Activated CD4-positive, alpha-beta T cell treated with anti-CD3 and anti-CD28 coated beads, Interleukin-2, amount 50 U/mL, for 16 hours (primary cell): ENCODE measurements around the gene WWP2.
A peak's percentile ranks its signal among the peaks of the same experiment; 100 is the strongest.

Experiments
- DNase-seq: peaks from one replicate; pipeline ENCODE4 v3.0.0-alpha.2; 2020

Gene WWP2

GRCh38 chr16:69860233-69861231 is 98.4 kb downstream of the WWP2 start:
- no peak for DNase-seq

GRCh38 chr16:69861292-69862030 is 99.3 kb downstream of the WWP2 start:
- DNase-seq, result no peak

- no peak for DNase-seq
Observed at GRCh38 chr16:69863401-69864281, 101.5 kb downstream of the WWP2 start.

DNA sequence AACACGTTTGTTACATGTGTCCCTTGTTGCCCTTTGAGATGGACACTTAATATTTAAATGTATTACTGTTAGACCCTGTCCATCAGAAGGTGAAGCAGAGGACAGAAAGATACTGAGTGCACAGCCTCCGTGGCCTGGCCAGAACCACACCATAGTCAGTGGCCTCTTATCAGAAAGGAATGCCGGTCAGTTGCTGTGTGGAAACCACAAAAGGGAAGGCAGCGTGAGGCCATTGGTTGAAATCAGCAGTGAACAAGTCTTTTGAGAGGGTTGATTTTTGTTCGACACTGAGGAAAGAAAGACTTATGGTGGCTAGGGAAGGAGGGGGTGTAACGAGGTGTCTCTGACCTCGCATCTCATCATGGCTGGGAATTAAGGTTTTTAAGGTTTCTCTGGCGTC is 103.6 kb downstream of the WWP2 start:
- DNase-seq, result no peak

- no peak for DNase-seq
Observed at GRCh38 chr16:69867784-69868560, 105.8 kb downstream of the WWP2 start.

- DNase-seq, result no peak
Observed at GRCh38 chr16:69870761-69871160, 108.6 kb downstream of the WWP2 start.

DNA sequence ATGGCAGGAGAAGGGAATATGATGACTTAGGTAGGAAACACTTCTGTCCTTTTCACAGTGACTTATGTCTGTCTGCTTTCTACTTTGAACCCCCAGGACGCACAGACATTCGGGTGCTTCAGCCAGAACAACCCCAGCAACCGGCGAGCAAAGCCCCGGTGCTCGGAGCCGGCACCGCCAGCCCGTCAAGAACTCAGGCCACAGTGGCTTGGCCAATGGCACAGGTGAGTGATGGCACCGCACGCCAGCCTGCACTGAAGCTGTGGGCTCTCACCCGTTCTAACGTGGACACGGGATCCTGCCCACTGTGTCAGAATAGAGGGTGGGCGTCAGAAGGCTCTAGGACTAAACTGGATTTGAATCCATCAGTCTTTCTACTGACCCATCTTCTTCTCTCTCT is 109.6 kb downstream of the WWP2 start:
- DNase-seq, result no peak

- no peak for DNase-seq
Observed at GRCh38 chr16:69872888-69873287, 110.8 kb downstream of the WWP2 start.

DNA sequence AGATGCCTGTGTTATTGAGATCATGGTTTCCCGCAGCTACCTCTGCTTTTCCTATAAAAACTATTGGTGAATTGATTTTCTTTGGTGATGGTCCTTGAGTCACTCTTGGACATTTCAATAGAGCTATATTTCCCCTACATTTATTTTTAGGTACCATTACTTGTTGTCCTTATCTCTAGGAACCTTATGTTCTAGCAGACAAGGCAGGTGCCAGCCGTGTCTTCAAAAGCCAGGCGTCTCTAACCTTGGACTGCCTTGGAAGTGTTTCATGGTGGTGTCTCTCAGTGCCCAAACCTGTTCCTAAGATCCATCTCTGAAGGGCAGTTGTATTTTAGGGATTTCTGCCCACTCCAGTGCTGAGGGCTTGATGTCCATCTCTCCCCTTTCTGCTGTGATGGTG is 111.7 kb downstream of the WWP2 start:
- DNase-seq, result no peak

DNA sequence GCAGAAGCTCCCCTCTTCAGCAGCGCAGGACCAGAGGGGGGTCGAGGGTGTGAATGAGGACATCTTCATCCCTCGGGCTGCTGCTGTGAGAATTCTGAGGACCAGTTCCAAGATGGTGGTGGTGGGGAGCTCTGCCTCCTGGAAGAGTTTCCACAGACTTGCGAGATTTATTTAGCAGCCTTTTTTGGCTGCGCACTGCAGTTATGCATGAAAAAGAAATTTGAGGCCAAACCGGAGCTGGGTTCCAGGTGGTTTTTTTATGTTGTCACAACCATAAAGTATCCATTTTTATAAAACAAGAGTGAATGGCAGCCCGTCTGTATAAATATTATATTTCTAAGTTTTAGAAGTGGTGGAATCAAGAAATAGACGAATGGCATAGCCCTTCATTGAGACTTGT is 112.1 kb downstream of the WWP2 start:
- DNase-seq, result no peak

GRCh38 chr16:69880640-69881133 is 118.6 kb downstream of the WWP2 start:
- no peak for DNase-seq

DNA sequence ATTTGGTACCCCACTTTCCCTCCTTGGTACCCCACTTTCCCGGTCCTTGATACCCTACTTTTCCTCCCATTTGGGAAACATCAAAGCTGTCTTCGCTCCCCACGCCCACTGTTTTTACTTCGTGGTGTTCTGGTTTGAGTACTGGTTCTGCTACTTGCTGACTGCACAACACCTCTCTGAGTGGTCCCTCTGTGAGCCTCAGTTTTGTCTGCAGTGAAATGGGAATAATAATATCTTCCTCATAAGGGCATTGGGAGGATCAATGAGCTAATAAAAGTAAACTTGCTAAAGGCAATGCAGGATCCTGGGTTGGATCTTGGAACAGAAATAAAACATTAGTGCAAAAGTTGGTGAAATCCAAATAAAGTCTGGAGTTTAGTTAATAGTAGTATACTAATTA is 119.0 kb downstream of the WWP2 start:
- DNase-seq, result no peak

DNA sequence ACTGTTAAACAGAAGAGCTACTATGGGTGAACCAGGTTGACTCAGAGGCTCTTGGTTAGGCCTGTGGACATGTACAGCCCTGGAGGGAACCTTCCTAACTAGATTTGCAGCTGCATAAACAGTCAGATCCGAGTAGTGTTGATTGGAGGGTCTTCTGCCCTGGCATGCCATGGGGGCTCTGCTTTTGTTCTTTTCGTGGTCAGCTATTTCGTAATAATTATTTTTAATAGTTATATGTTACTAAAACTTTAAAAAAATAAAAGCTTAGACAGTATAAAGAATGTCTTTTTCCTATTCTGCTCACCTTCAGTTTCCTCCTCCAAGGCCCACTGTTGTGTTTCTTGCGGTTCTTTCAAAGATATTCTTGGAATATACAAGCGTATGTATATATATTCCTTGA is 121.6 kb downstream of the WWP2 start:
- no peak for DNase-seq

- no peak for DNase-seq
Observed at GRCh38 chr16:69885722-69886121, 123.6 kb downstream of the WWP2 start.

GRCh38 chr16:69886726-69887125 is 124.6 kb downstream of the WWP2 start:
- no peak for DNase-seq

DNA sequence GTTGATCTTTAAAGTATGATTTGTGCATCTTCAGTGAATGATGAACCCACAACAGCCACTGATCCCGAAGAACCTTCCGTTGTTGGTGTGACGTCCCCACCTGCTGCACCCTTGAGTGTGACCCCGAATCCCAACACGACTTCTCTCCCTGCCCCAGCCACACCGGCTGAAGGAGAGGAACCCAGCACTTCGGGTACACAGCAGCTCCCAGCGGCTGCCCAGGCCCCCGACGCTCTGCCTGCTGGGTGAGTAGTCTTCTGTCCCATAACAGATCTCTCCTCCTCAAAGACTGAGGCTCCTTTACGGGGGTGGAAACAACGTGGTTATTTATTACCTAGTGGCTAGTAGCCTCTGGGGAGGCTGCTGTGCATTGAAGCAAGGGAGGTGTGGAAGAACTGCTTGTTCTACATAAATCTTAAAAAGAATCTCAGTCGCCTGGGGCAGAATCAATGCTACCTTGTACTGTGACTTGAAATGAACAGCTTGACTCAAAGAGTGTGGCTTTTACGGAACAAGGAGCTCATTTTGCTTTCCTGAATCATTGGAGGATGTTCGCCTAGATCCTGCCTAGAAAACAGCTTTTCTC is 126.0 kb downstream of the WWP2 start:
- DNase-seq, result no peak

DNA sequence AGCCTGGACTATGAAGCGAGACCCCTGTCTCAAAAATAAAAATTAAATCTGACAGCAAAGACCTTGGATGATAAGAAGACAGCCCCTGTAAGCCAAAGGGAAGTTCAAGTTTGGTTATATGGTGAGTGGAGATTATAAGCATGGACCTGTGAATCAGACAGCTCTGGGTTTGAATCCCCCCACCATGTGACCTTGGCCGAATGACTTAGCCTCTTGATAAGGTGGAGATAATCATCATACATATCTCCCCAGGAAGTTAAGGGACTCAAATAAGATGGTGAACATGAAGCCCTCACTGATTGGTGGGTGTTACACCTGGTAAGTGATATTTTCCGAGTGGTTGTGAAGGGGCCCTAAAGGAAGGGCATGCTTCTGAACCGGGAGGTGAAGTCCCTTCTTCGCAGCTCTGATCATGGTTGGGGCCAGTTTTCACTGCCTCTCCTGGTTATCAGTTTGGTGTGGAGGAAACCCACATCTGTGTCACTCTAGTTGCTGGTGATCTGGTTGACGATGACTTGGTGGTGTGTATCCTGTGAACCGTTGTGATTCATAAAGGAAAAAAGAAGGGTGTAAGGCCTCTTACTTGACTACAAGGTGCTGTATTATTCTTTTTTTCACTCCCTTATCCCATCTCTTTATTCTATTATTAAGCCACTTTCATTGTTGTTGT is 127.3 kb downstream of the WWP2 start:
- peak; percentile 13 for DNase-seq

GRCh38 chr16:69890114-69890891 is 128.2 kb downstream of the WWP2 start:
- no peak for DNase-seq

GRCh38 chr16:69890892-69891282 is 128.8 kb downstream of the WWP2 start:
- no peak for DNase-seq

DNA sequence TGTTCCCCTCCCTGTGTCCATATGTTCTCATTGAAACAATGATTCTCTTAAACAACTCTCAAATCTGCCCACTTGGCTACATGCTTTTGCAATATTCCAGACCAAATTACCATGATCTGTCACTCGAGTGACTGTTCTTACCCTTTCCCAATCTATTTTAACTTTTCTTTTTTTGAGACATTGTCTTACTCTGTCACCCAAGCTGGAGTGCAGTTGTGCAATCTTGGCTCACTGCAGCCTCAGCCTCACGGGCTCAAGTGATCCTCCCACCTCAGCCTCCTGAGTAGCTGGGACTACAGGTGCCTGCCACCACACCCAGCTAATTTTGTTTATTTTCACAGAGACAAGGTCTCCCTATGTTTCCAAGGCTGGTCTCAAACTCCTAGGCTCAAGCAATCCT is 130.2 kb downstream of the WWP2 start:
- no peak for DNase-seq
